Measurements from ENCODE around the gene LMCD1.
A peak's percentile ranks its signal among the peaks of the same experiment; 100 is the strongest.
"Not testable (repeated sequence)": the region's sequence is repeated elsewhere in the genome, so short reads cannot be mapped to it uniquely, and the experiment has no call there.

Gene LMCD1

DNA sequence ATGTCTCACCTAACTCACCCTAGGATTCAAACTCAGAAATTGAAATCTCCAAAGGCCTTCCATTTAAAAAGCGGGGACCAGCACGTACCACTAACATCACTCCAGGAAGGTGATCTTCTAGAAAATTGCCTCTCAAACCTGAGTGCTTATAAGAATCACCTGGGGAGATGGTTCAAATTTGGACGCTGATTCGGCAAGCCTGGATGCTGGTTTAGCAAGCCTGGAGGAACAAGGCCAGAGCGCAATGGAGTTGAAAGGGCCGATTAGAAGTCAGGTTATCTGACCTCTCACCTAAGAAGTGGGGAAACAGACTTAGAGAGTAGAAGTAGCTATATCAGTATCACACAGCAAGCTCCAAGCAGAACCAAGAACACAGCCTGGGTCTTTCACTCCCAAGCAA, 74.8 kb downstream of the LMCD1 start:
- TF ChIP-seq, protein P1, sequence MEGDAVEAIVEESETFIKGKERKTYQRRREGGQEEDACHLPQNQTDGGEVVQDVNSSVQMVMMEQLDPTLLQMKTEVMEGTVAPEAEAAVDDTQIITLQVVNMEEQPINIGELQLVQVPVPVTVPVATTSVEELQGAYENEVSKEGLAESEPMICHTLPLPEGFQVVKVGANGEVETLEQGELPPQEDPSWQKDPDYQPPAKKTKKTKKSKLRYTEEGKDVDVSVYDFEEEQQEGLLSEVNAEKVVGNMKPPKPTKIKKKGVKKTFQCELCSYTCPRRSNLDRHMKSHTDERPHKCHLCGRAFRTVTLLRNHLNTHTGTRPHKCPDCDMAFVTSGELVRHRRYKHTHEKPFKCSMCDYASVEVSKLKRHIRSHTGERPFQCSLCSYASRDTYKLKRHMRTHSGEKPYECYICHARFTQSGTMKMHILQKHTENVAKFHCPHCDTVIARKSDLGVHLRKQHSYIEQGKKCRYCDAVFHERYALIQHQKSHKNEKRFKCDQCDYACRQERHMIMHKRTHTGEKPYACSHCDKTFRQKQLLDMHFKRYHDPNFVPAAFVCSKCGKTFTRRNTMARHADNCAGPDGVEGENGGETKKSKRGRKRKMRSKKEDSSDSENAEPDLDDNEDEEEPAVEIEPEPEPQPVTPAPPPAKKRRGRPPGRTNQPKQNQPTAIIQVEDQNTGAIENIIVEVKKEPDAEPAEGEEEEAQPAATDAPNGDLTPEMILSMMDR (IDR thresholded peaks at IDR 0.05; ENCODE audit: low read length, missing control alignments), result no peak
- DNase-seq (ENCODE audit: low read depth), result no peak
- no peak overlapping the region for H3K4me3 ChIP-seq (replicated peaks; ENCODE audit: low read depth, low read length)

DNA sequence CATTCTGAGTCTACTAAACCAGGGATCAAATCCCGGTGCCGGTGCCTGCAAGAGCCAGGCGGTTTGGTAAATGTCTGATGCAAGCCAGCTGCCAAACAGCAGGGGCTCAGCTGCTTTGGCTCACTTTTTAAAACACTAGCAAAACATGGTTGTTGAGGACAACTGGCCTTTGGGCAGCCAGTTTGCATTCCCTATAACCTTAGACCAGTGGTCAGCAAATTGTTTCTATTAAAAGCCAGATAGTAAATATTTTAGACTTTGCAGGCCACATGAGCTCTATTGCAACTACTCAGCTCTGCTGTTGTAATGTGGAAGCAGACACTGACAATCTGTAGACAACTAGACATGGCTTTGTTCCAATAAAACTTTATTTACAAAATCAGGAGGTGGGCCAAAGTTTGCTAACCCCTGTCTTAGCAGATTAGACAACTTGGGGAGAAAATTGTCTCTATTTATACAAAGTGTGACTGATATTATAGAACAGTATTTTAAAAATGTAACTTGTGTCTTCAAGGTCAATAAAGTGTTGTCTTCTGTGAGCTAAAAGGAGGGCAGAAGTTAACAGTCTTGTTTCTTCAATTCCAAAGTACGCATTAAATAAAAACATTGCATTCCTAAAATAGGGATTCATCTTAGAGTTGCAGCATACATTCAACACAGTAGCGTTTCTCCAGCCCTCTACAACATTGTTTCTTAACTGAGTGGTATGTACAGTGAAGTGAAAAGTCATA, 75.4 kb downstream of the LMCD1 start:
- TF ChIP-seq, protein P1 (IDR thresholded peaks at IDR 0.05; ENCODE audit: low read length, missing control alignments), result no peak
- DNase-seq (ENCODE audit: low read depth), result peak; percentile 61
- H3K4me3 ChIP-seq (replicated peaks; ENCODE audit: low read depth, low read length), result no peak overlapping the region

DNA sequence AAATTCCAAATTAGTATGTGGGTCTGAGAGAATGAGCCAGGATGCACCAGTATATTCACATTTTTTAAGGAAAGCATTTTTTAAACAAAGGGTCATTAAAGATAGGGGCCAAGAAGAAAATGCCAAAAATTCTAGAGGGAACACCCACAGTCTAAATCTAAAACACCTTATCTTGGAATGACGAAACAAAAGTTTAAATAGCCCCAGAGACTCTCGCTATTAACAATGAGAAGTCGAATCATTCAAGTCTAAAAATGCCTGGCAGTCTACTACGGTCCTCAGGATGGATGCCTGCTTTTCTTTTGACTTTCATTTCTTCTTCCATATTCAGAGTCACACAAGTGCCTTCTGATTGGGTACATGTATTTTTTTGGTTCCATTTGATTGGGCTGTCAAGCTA, 76.7 kb downstream of the LMCD1 start:
- TF ChIP-seq, protein P1 (IDR thresholded peaks at IDR 0.05; ENCODE audit: low read length, missing control alignments), result no peak
- no peak overlapping the region for H3K4me3 ChIP-seq (replicated peaks; ENCODE audit: low read depth, low read length)
- peak; percentile 55 for DNase-seq (ENCODE audit: low read depth)

DNA sequence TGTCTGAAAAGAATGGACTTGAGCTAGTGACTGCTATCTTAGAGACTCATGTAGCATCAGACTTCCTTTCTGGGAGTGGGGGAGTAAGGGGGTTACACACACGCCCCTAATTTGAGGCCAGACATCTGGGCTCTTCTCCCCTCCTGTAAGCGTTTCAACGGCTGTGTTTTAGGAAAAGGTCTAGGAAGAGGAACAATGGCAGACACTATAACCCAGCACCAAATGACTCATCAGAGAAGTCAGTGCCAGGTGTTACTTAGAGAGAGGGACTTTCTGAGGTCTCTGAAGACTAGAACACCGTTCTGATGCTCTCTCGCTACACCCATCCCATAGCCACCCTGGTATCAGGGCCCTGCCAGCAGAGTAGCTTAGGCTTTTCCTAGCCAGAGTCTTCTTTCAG, 77.5 kb downstream of the LMCD1 start:
- peak; percentile 49 for DNase-seq (ENCODE audit: low read depth)
- TF ChIP-seq, protein P1 (IDR thresholded peaks at IDR 0.05; ENCODE audit: low read length, missing control alignments), result no peak
- H3K4me3 ChIP-seq (replicated peaks; ENCODE audit: low read depth, low read length), result no peak overlapping the region

DNA sequence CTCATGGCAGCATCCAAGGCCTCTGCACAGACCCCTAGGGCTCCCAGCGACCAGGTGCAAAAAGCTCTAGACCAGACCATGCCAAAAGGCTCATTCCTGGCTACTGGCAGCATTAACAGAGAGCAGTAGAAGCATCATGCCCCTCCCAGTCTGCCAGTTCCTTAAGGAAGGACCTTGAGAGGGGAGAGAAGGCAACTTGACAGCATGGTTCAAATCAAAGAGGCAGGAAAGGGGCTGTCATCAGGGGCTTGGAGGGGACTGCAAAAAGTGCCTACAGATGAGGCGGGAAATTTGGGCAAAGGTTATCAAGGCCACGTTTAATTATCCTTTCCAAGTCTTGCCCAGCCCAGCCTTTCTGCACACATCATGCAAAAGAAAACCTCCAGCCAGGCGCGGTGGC, 78.3 kb downstream of the LMCD1 start:
- TF ChIP-seq, protein P1 (IDR thresholded peaks at IDR 0.05; ENCODE audit: low read length, missing control alignments), result no peak
- H3K4me3 ChIP-seq (replicated peaks; ENCODE audit: low read depth, low read length), result no peak overlapping the region
- no peak for DNase-seq (ENCODE audit: low read depth)

DNA sequence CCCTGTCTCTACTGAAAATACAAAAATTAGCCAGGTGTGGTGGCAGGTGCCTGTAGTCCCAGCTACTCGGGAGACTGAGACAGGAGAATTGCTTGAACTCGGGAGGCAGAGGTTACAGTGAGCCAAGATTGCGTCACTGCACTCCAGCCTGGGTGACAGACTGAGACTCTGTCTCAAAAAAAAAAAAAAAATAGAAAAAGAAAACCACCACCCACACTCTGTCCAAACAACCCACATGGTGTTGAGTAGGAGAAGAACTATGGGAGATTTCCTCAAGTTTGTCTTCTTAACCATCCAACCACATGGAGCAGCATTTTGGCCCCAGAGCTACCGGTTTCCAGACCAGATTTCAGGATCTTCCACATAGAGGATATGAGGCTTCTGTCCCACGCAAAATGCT, 78.8 kb downstream of the LMCD1 start:
- not testable (repeated sequence) for H3K4me3 ChIP-seq (replicated peaks; ENCODE audit: low read depth, low read length); DNase-seq (ENCODE audit: low read depth)

DNA sequence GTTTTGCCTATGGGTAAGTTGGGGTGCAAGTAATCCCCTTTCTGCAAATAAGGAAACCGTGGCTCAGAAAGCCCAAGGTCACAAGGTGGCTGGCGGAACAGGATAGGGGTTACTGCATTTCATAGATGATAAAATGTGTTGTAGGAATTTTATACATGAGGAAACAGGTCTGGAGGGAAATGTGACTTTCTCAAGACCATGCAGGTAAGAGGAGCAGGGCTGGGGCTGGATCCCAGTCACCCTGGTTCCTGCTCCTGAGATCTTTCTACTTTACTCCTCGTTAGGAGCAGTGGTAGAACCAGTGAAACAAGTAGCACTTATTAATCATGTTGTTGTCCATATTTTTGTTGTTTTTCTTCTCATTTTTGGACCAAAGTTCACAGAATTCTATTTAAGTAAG, 79.8 kb downstream of the LMCD1 start:
- no peak for DNase-seq (ENCODE audit: low read depth)
- TF ChIP-seq, protein P1 (IDR thresholded peaks at IDR 0.05; ENCODE audit: low read length, missing control alignments), result no peak
- H3K4me3 ChIP-seq (replicated peaks; ENCODE audit: low read depth, low read length), result no peak overlapping the region
